Effector CD8-positive, alpha-beta T cell (primary cell): Measurements from ENCODE around the gene SHLD3.
"Not testable (repeated sequence)": the region's sequence is repeated elsewhere in the genome, so short reads cannot be mapped to it uniquely, and the experiment has no call there.

Source experiments
- DNase-seq: peaks from one replicate; lab custom pipeline; 2025; lab: John Stamatoyannopoulos, UW

Gene SHLD3

GRCh38 chr5:65676056-65676455 lies 51.2 kb downstream of the SHLD3 start:
- not testable (repeated sequence) for DNase-seq
